HG03439 (cell line): ENCODE measurements around the gene TLCD5.

Experiments
- ATAC-seq: cut with Tn5 transposase; IDR thresholded peaks from one replicate; pipeline ENCODE4 v1.9.1; 2021; ENCODE audit warnings: mild to moderate bottlenecking, moderate library complexity; ENCODE audit not compliant: unreplicated experiment

TLCD5 gene

GRCh38 chr11:120307476-120307875 lies 17.6 kb upstream of the TLCD5 start:
- no peak for ATAC-seq

GRCh38 chr11:120308081-120308480 lies 17.0 kb upstream of the TLCD5 start:
- no peak for ATAC-seq

GRCh38 chr11:120310870-120311269 lies 14.2 kb upstream of the TLCD5 start:
- no peak for ATAC-seq

- ATAC-seq, result no peak
Measured at GRCh38 chr11:120314861-120315260, 10.2 kb upstream of the TLCD5 start.

- no peak for ATAC-seq
Measured at GRCh38 chr11:120316880-120317688, 8.0 kb upstream of the TLCD5 start.

- no peak for ATAC-seq
Measured at GRCh38 chr11:120317689-120318480, 7.2 kb upstream of the TLCD5 start.

- ATAC-seq, result no peak
Measured at GRCh38 chr11:120318906-120319305, 6.2 kb upstream of the TLCD5 start.

GRCh38 chr11:120326228-120326627 lies 1.1 kb downstream of the TLCD5 start:
- ATAC-seq, result no peak

GRCh38 chr11:120326845-120327281 lies 1.8 kb downstream of the TLCD5 start:
- ATAC-seq, result no peak

GRCh38 chr11:120327311-120327710 lies 2.2 kb downstream of the TLCD5 start:
- no peak for ATAC-seq

- no peak for ATAC-seq
Measured at GRCh38 chr11:120329556-120329955, 4.5 kb downstream of the TLCD5 start.

GRCh38 chr11:120330045-120330444 lies 4.9 kb downstream of the TLCD5 start:
- no peak for ATAC-seq

GRCh38 chr11:120331301-120331996 lies 6.3 kb downstream of the TLCD5 start:
- ATAC-seq, result no peak

- ATAC-seq, result no peak
Measured at GRCh38 chr11:120332822-120333716, 8.0 kb downstream of the TLCD5 start.

- no peak for ATAC-seq
Measured at GRCh38 chr11:120333801-120334200, 8.7 kb downstream of the TLCD5 start.

- no peak for ATAC-seq
Measured at GRCh38 chr11:120334332-120334731, 9.2 kb downstream of the TLCD5 start.

GRCh38 chr11:120334894-120335462 lies 9.9 kb downstream of the TLCD5 start:
- ATAC-seq, result peak; percentile 27

- peak; percentile 11 for ATAC-seq
Measured at GRCh38 chr11:120335556-120335907, 10.4 kb downstream of the TLCD5 start.

GRCh38 chr11:120335908-120336640 lies 11.0 kb downstream of the TLCD5 start, which contains the start of gene ARHGEF12:
ARHGEF12 (plus strand) TSS chr11:120336413; CDS start chr11:120337244, 831 bp downstream.
- peak; percentile 70 for ATAC-seq
